Activated naive CD8-positive, alpha-beta T cell treated with anti-CD3 and anti-CD28 coated beads for 36 hours (primary cell): ENCODE measurements around the gene OR8B8. TPM values are rescaled to one million over a fixed set of nuclear protein-coding genes. Genes with fewer than 3 reads are reported as not detected.
"Not testable (repeated sequence)": the region's sequence is repeated elsewhere in the genome, so short reads cannot be mapped to it uniquely, and the experiment has no call there.

Source experiments
- DNase-seq: peaks from one replicate; pipeline ENCODE4 v3.0.0; 2021
- H3K27ac Mint-ChIP-seq: one replicate; pipeline ENCODE4 v1.8.0; 2022; ENCODE audit warnings: mild to moderate bottlenecking, moderate library complexity, mixed read lengths
- H3K27me3 Mint-ChIP-seq: one replicate; pipeline ENCODE4 v1.8.0; 2022; ENCODE audit warnings: mild to moderate bottlenecking, mixed read lengths
- H3K36me3 Mint-ChIP-seq: one replicate; pipeline ENCODE4 v1.8.0; 2021; ENCODE audit warnings: mild to moderate bottlenecking, mixed read lengths
- H3K4me1 Mint-ChIP-seq: one replicate; pipeline ENCODE4 v1.8.0; 2021; ENCODE audit warnings: mixed read lengths
- H3K4me3 Mint-ChIP-seq: one replicate; pipeline ENCODE4 v1.8.0; 2022; ENCODE audit warnings: mild to moderate bottlenecking, moderate library complexity, mixed read lengths
- H3K9me3 Mint-ChIP-seq: one replicate; pipeline ENCODE4 v1.8.0; 2022; ENCODE audit warnings: mixed read lengths
- total RNA-seq, 2 experiments: library from RNA; stranded (reverse); gene quantifications; one replicate each; pipeline ENCODE4 v1.2.3, GENCODE V29; 2021

The OR8B8 gene
- total RNA-seq, 2 experiments from 2014 or later: not detected

GRCh38 chr11:124463324-124463723, 17.8 kb upstream of the OR8B8 start:
- Mint-ChIP-seq H3K4me3 (no peak overlapping the region), H3K36me3 (no peaks in the 10 kb centered on the region), H3K27me3 (peaks cover 19% of the 10 kb centered on the region), H3K27ac (no peak overlapping the region), H3K4me1 (no peaks in the 10 kb centered on the region), H3K9me3 (no peaks in the 10 kb centered on the region)
- no peak for DNase-seq

- Mint-ChIP-seq H3K27ac (no peak overlapping the region), H3K4me3 (no peak overlapping the region), H3K27me3 (peaks cover 10% of the 10 kb centered on the region), H3K36me3 (no peaks in the 10 kb centered on the region), H3K4me1 (no peaks in the 10 kb centered on the region), H3K9me3 (no peaks in the 10 kb centered on the region)
- no peak for DNase-seq
Observed at GRCh38 chr11:124460459-124460858, 15.0 kb upstream of the OR8B8 start.

- not testable (repeated sequence) for H3K36me3 Mint-ChIP-seq, H3K27ac Mint-ChIP-seq, H3K4me1 Mint-ChIP-seq, DNase-seq, H3K4me3 Mint-ChIP-seq, H3K27me3 Mint-ChIP-seq, H3K9me3 Mint-ChIP-seq
Observed at GRCh38 chr11:124459379-124459778, 13.9 kb upstream of the OR8B8 start.

GRCh38 chr11:124454552-124454951, 9.1 kb upstream of the OR8B8 start:
- H3K4me1 Mint-ChIP-seq: no peaks in the 10 kb centered on the region
- no peak for DNase-seq
- peaks cover 3% of the 10 kb centered on the region for H3K27me3 Mint-ChIP-seq
- no peak overlapping the region for H3K4me3 Mint-ChIP-seq
- H3K27ac Mint-ChIP-seq: no peak overlapping the region
- H3K36me3 Mint-ChIP-seq: no peaks in the 10 kb centered on the region
- H3K9me3 Mint-ChIP-seq: peaks cover 4% of the 10 kb centered on the region

- Mint-ChIP-seq H3K9me3 (peaks cover 7% of the 10 kb centered on the region), H3K36me3 (no peaks in the 10 kb centered on the region), H3K27me3 (peaks cover 13% of the 10 kb centered on the region), H3K4me1 (no peaks in the 10 kb centered on the region), H3K27ac (no peak overlapping the region), H3K4me3 (no peak overlapping the region)
- no peak for DNase-seq
Observed at GRCh38 chr11:124446916-124447315, 1.4 kb upstream of the OR8B8 start.

- H3K27me3 Mint-ChIP-seq: peaks cover 18% of the 10 kb centered on the region
- no peak overlapping the region for H3K27ac Mint-ChIP-seq
- no peaks in the 10 kb centered on the region for H3K9me3 Mint-ChIP-seq
- H3K4me3 Mint-ChIP-seq: no peak overlapping the region
- no peaks in the 10 kb centered on the region for H3K36me3 Mint-ChIP-seq
- no peaks in the 10 kb centered on the region for H3K4me1 Mint-ChIP-seq
- no peak for DNase-seq
Observed at GRCh38 chr11:124442847-124443246, 2.6 kb downstream of the OR8B8 start.

GRCh38 chr11:124442442-124442841, 3.1 kb downstream of the OR8B8 start:
- Mint-ChIP-seq H3K36me3 (no peaks in the 10 kb centered on the region), H3K4me3 (no peak overlapping the region), H3K9me3 (no peaks in the 10 kb centered on the region), H3K27me3 (peaks cover 18% of the 10 kb centered on the region), H3K27ac (no peak overlapping the region), H3K4me1 (no peaks in the 10 kb centered on the region)
- DNase-seq: no peak

- Mint-ChIP-seq H3K27me3 (peaks cover 18% of the 10 kb centered on the region), H3K9me3 (no peaks in the 10 kb centered on the region), H3K4me3 (no peak overlapping the region), H3K36me3 (no peaks in the 10 kb centered on the region), H3K4me1 (no peaks in the 10 kb centered on the region), H3K27ac (no peak overlapping the region)
- DNase-seq: no peak
Observed at GRCh38 chr11:124441519-124441918, 4.0 kb downstream of the OR8B8 start.

- no peaks in the 10 kb centered on the region for H3K9me3 Mint-ChIP-seq
- no peaks in the 10 kb centered on the region for H3K4me1 Mint-ChIP-seq
- H3K4me3 Mint-ChIP-seq: no peak overlapping the region
- H3K27ac Mint-ChIP-seq: no peak overlapping the region
- peaks cover 21% of the 10 kb centered on the region for H3K27me3 Mint-ChIP-seq
- H3K36me3 Mint-ChIP-seq: no peaks in the 10 kb centered on the region
- DNase-seq: no peak
Observed at GRCh38 chr11:124441081-124441480, 4.4 kb downstream of the OR8B8 start.

- no peak overlapping the region for H3K27ac Mint-ChIP-seq
- no peak overlapping the region for H3K4me3 Mint-ChIP-seq
- no peaks in the 10 kb centered on the region for H3K9me3 Mint-ChIP-seq
- no peaks in the 10 kb centered on the region for H3K4me1 Mint-ChIP-seq
- no peak for DNase-seq
- peaks cover 24% of the 10 kb centered on the region for H3K27me3 Mint-ChIP-seq
- H3K36me3 Mint-ChIP-seq: no peaks in the 10 kb centered on the region
Observed at GRCh38 chr11:124440608-124441007, 4.9 kb downstream of the OR8B8 start.

- Mint-ChIP-seq H3K27ac (no peak overlapping the region), H3K9me3 (no peaks in the 10 kb centered on the region), H3K4me1 (no peaks in the 10 kb centered on the region), H3K36me3 (no peaks in the 10 kb centered on the region), H3K27me3 (peaks cover 18% of the 10 kb centered on the region), H3K4me3 (no peak overlapping the region)
- no peak for DNase-seq
Observed at GRCh38 chr11:124434699-124435098, 10.8 kb downstream of the OR8B8 start.

- Mint-ChIP-seq H3K4me3 (no peak overlapping the region), H3K27me3 (peaks cover 9% of the 10 kb centered on the region), H3K4me1 (no peaks in the 10 kb centered on the region), H3K27ac (no peak overlapping the region), H3K36me3 (no peaks in the 10 kb centered on the region), H3K9me3 (peaks cover 7% of the 10 kb centered on the region)
- no peak for DNase-seq
Observed at GRCh38 chr11:124429599-124429998, 15.9 kb downstream of the OR8B8 start.

GRCh38 chr11:124424384-124424921, 21.0 kb downstream of the OR8B8 start, which contains the start of gene OR8B4:
Gene OR8B4 (minus strand): TSS chr11:124424871. CDS start chr11:124424871, 0 bp downstream.
- Mint-ChIP-seq H3K36me3 (no peaks in the 10 kb centered on the region), H3K4me1 (no peaks in the 10 kb centered on the region), H3K27me3 (peaks cover 6% of the 10 kb centered on the region), H3K27ac (no peak within 1 kb of the TSS), H3K4me3 (no peak within 1 kb of the TSS), H3K9me3 (peaks cover 5% of the 10 kb centered on the region)
- no peak for DNase-seq

- H3K27ac Mint-ChIP-seq: no peak overlapping the region
- H3K4me3 Mint-ChIP-seq: no peak overlapping the region
- DNase-seq: no peak
- no peaks in the 10 kb centered on the region for H3K9me3 Mint-ChIP-seq
- H3K36me3 Mint-ChIP-seq: no peaks in the 10 kb centered on the region
- no peaks in the 10 kb centered on the region for H3K4me1 Mint-ChIP-seq
- H3K27me3 Mint-ChIP-seq: peaks cover 13% of the 10 kb centered on the region
Observed at GRCh38 chr11:124421043-124421442, 24.5 kb downstream of the OR8B8 start.

- Mint-ChIP-seq H3K27ac (no peak overlapping the region), H3K9me3 (no peaks in the 10 kb centered on the region), H3K4me1 (no peaks in the 10 kb centered on the region), H3K4me3 (no peak overlapping the region), H3K36me3 (no peaks in the 10 kb centered on the region), H3K27me3 (peaks cover 18% of the 10 kb centered on the region)
- DNase-seq: no peak
Observed at GRCh38 chr11:124415356-124415923, 30.1 kb downstream of the OR8B8 start.

- H3K27ac Mint-ChIP-seq: no peak overlapping the region
Observed at GRCh38 chr11:124409906-124410305, 35.6 kb downstream of the OR8B8 start.

More at GRCh38 chr11:124409906-124410305, 35.6 kb downstream of the OR8B8 start:
- no peak overlapping the region for H3K4me3 Mint-ChIP-seq
- no peaks in the 10 kb centered on the region for H3K4me1 Mint-ChIP-seq
- DNase-seq: no peak
- no peaks in the 10 kb centered on the region for H3K36me3 Mint-ChIP-seq
- H3K27me3 Mint-ChIP-seq: peaks cover 19% of the 10 kb centered on the region
- H3K9me3 Mint-ChIP-seq: no peaks in the 10 kb centered on the region
